DLD1 (cell line): Measurements from ENCODE around the gene PRAMEF25.
"Not testable (repeated sequence)": the region's sequence is repeated elsewhere in the genome, so short reads cannot be mapped to it uniquely, and the experiment has no call there.

Source experiments
- in situ Hi-C: cut with HindIII; loops from 2 replicates; pipeline ENCODE4 v1.10.0; 2017; ENCODE audit warnings: low sequenced_read_pairs

The PRAMEF25 gene

DNA sequence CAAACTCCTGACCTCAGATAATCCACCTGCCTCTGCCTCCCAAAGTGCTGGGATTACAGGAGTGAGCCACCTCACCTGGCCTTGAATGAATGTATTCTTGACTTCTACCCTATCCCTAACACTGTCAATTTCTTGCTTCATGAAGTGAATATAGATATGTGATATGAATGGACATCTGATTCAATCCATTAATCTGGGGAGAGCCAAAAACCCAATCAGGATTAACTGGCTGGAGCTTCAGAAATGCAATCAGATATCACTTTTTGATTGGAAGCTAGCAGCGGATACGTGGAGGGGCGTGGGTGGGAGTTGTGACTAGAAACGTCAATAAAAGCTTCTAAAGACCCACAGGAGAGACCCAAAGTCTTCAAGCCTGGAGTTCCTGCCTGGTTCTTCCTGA, at the start of gene PRAMEF25:
Gene PRAMEF25, plus strand, starts transcription at position 301 of the 400 bp plus-strand sequence. CDS start 2,920 bp downstream, outside the sequence.
- in situ Hi-C loops, result not testable (repeated sequence)

DNA sequence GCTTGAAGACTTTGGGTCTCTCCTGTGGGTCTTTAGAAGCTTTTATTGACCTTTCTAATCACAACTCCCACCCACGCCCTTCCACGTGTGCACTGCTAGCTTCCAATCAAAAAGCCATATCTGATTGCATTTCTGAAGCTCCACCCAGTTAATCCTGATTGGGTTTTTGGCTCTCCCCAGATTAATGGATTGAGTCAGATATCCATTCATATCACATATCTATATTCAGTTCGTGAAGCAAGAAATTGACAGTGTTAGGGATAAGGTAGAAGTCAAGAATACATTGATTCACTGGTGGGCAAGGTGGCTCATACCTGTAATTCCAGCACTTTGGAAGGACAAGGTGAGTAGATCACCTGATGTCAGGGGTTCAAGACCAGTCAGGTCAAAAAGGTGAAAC, 14.1 kb upstream of the PRAMEF25 start, which contains the start of gene PRAMEF27:
Gene PRAMEF27, minus strand, starts transcription at position 101 of the 400 bp plus-strand sequence. CDS start 2,916 bp downstream, outside the sequence.
- in situ Hi-C loops, result not testable (repeated sequence)

DNA sequence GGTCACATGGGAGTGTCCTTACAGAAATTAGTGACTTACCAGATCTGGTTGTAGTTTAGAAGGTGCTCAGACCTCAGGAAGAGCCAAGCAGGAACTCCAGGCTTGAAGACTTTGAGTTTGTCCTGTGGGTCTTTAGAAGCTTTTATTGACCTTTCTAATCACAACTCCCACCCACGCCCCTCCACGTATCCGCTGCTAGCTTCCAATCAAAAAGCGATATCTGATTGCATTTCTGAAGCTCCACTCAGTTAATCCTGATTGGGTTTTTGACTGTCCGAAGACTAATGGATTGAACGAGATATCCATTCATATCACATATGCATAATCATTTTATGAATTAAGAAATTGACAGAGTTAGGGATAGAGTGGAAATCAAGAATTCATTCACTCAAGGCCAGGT, 46.2 kb downstream of the PRAMEF25 start, which contains the start of gene HNRNPCL2:
Gene HNRNPCL2, minus strand, starts transcription at position 101 of the 400 bp plus-strand sequence. CDS start 454 bp downstream, outside the sequence.
- in situ Hi-C loops, result not testable (repeated sequence)
